GM19395 (cell line): ENCODE data around the gene STATH.
"Not testable (repeated sequence)": the region's sequence is repeated elsewhere in the genome, so short reads cannot be mapped to it uniquely, and the experiment has no call there.

Experiments
- ATAC-seq: cut with Tn5 transposase; IDR thresholded peaks from one replicate; pipeline ENCODE4 v1.9.1; 2021; ENCODE audit warnings: mild to moderate bottlenecking, moderate library complexity; ENCODE audit not compliant: unreplicated experiment

Gene STATH

DNA sequence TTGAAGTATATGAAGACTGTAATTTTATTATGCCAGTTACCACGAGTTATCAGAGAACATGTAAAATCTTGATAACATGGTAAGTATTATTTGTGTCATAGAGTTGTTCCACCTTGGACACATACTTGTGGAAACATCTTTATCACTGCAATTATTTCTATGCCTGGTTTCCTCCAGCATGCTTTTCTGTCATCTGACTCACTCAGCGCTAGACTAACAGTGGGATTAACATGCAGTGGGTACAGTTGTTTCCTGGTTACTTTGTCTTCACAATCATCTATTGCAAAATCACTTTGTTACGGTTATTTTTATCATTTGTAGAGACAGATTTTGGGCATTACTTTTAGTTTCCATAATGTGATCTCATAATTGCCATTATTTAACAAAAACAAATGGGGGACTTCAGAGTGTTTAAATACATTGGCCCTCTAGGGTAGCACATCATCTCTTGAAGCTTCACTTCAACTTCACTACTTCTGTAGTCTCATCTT, at the start of gene STATH:
Gene STATH (plus strand): TSS at position 441 of the 491 bp plus-strand sequence. CDS start 2,472 bp downstream, outside the sequence.
- ATAC-seq: no peak

DNA sequence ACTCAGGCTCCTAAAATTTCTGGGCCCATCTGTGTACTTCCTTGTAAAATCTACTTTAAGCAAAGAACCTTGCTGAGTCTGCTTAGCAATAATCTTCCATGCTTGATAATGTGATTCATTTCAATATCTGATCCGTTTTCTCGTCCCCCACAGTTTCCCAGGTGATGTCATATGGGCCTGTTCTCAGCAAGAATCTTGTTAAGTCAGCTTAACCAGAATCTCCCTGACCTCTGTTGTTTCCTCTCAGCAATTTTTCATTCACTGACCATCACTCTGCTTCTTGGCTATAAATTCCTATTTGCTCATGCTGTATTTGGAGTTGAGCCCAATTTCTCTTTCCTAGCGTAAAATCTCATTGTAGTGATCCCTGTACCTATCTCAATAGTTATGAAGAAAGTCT, 44.2 kb upstream of the STATH start:
- ATAC-seq: no peak

DNA sequence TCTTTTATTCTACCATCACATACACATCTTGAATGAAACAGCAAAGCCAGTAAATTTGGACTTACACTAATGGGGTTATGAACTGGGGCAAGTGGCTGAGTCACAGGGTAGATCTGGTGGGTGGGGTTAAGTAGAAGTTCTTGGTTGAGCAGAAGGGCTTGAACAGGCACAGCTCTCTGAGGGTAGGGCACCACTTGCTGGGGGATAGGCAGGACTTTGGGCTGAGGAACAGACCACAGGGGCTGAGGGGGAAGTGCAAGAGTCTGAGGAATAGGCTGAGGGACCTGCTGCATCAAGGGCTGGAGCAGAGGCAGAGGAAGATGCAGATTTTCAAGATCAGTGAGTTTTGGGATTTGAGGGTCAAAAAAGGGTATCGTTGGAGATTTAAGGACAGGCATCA, 38.6 kb upstream of the STATH start:
- no peak for ATAC-seq

- ATAC-seq: no peak
Measured at GRCh38 chr4:69965628-69966027, 30.1 kb upstream of the STATH start, which contains the start of gene CSN2. CSN2 (minus strand) TSS chr4:69965728; CDS start chr4:69960995, 4,733 bp downstream.

GRCh38 chr4:69970071-69970470, 25.7 kb upstream of the STATH start:
- no peak for ATAC-seq

- ATAC-seq: no peak
Measured at GRCh38 chr4:69974631-69975030, 21.1 kb upstream of the STATH start.

GRCh38 chr4:69977582-69977981, 18.2 kb upstream of the STATH start:
- no peak for ATAC-seq

- peak; percentile 64 for ATAC-seq
Measured at GRCh38 chr4:69984030-69984443, 11.7 kb upstream of the STATH start.

GRCh38 chr4:69986663-69987062, 9.1 kb upstream of the STATH start:
- no peak for ATAC-seq

DNA sequence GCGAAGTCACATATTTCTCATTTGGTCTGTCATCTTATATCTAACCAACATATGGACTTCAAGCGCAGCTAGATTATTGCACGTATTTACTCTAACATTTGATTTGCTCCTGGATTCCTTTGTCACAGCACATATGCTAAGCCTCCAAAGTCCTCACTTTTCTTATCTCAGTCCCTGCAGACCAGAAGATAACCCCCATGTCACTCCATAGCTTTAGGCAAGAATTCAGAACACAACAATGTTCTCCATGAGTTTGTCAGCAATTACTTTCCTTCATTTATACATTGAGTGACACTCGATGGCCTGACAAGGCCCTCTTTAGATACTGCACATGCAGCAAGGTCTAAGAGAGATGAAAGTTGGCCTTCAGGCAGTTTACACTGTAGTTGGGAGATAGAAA, 4.8 kb upstream of the STATH start:
- no peak for ATAC-seq

GRCh38 chr4:69994782-69995181, 984 bp upstream of the STATH start:
- ATAC-seq: no peak

GRCh38 chr4:69999420-69999819, 3.7 kb downstream of the STATH start:
- no peak for ATAC-seq

- no peak for ATAC-seq
Measured at GRCh38 chr4:70000711-70001110, 4.9 kb downstream of the STATH start.

DNA sequence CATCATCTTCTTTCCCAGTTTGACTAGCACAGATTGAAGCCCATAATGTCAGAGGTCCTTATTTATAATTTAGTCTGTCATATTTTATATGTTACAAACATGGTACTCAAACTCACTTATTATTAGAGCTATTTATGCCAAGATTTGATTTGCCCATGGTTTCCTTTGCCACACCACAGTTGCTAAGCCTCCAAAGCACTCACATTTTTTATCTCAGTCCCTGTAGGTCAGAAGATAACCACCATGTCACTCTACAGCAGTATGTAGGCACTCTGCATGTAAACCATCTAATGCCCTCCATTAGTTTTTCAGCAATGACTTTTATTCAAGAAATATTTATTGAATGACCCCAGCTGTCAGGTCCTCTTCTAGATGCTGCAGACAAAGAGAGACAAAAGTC, 6.7 kb downstream of the STATH start:
- no peak for ATAC-seq

- ATAC-seq: no peak
Measured at GRCh38 chr4:70008771-70009170, 13.0 kb downstream of the STATH start.

DNA sequence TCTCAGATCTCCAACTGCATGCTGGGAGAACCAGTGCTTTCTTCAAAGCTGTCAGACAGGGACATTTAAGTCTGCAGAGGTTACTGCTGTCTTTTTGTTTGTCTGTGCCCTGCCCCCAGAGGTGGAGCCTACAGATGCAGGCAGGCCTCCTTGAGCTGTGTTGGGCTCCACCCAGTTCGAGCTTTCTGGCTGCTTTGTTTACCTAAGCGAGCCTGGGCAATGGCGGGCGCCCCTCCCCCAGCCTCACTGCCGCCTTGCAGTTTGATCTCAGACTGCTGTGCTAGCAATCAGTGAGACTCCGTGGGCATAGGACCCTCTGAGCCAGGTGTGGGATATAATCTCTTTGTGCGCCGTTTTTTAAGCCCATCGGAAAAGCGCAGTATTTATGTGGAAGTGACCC, 23.2 kb downstream of the STATH start:
- not testable (repeated sequence) for ATAC-seq

DNA sequence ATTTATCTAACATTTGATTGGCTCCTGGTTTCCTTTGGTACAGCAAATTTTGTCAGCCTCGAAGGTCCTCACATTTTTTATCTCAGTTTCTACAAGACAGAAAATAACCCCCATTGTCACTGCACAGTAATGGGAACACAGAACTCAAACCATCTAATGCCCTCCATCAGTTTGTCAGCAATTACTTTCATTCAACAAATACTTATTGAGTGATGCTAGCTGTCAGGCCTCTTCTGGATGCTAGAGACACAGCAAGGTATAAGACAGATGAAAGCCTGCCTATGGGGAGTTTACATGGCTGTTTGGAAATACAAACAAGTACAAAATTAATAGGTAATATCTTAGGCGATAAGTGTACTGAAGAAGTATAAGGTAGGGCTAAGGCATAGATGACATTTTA, 27.5 kb downstream of the STATH start:
- ATAC-seq: no peak

DNA sequence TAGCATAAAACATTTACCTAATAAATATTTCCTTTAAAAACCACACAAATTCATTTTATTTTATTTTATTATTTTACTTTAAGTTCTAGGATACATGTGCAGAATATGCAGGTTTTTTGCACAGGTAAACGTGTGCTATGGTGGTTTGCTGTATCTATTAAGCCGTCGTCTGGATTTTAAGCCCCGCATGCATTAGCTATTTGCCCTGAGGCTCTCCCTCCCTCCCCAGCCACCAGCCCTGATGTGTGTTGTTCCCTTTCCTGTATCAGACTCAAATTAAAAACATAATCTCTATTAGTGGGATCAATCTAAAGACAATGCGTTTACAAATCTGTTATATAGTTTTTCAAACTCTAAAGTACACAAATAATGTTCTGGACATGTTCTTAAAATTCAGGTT, 31.2 kb downstream of the STATH start:
- no peak for ATAC-seq

DNA sequence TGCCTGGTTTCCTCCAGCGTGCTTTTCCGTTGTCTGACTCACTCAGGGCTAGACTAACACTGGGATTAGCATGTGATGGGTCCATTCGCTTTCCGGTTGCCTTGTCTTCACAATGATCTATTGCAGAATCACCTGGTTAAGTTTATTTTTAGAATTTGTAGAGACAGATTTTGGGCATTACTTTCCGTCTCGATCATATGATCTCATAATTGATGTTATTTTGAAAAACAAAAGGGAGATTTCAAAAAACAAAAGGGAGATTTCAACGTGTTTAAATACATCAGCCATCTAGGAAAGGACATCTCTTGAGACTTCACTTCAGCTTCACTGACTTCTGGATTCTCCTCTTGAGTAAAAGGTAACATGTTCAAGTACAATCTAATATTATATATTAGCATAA, 32.4 kb downstream of the STATH start, which contains the start of gene HTN3:
Gene HTN3 (plus strand): TSS at position 301 of the 400 bp plus-strand sequence. CDS start 2,282 bp downstream, outside the sequence.
- ATAC-seq: not testable (repeated sequence)

DNA sequence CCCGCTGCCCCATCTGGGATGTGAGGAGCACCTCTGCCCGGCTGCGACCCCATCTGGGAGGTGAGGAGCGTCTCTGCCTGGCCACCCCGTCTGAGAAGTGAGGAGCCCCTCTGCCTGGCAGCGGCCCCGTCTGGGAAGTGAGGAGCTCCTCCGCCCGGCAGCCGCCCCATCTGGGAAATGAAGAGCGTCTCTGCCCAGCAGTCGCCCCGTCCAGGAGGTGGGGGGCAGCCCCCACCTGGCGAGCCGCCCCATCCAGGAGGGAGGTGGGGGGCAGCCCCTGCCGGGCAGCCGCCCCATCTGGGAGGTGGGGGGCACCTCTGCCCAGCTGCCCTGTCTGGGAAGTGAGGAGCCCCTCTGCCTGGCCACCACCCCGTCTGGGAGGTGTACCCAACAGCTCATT, 41.8 kb downstream of the STATH start:
- not testable (repeated sequence) for ATAC-seq

- ATAC-seq: not testable (repeated sequence)
Measured at GRCh38 chr4:70039928-70040327, 44.2 kb downstream of the STATH start.

- no peak for ATAC-seq
Measured at GRCh38 chr4:70041652-70042286, 46.0 kb downstream of the STATH start.

GRCh38 chr4:70050138-70050537, 54.4 kb downstream of the STATH start, which contains the start of gene HTN1:
HTN1 (plus strand) TSS chr4:70050438; CDS start chr4:70053077, 2,639 bp downstream.
- not testable (repeated sequence) for ATAC-seq
